ENCODE results near the gene TBK1. TPM values are rescaled to one million over a fixed set of nuclear protein-coding genes. Genes with fewer than 3 reads are reported as not detected.

The TBK1 gene
- total and polyA plus RNA-seq, 2 of the 13 experiments (the other 11 are each of a cell fraction or from before 2014, with no cell fraction given): 10.3 to 25.2 TPM

DNA sequence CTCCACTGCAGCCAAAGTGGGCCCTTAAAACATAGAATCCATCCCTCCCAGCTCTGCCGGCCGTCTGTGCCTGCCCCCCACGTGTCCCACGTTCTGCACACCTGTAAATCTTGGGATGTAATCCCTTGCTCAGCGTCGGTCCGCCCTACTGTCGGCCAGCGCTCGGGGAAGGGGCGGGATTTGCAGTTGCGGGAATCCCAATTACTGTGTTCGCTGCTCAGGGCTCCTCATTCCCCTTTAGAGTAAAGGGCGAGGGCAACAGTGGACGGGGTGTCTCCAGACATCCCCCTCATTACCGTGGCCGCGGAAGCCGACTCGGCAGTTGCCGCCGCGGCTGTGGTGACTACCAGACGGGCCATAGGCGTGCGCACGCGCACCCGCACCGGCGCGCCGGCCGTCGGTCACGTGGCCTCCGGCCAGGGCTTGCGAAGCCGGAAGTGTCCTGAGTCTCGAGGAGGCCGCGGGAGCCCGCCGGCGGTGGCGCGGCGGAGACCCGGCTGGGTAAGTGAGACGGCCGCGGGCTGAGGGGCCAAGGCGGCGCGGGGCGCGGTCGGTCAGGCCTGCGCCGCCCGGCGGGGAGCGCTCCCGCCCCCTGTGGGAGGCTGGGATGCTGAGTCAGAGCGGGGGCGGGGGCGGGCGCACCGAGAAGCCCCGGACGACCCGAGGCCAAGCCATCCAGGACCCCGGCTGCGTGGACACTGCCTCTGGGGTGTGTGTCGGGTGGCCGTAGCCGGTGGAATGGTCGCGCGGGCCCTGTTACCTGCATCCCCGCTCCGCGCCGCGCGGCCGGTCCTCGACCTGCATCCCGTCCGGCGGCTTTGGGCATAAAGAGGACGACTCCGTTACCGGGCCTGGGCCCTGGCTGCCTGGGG is at the start of gene TBK1 (continued):
- TF ChIP-seq, protein P1, sequence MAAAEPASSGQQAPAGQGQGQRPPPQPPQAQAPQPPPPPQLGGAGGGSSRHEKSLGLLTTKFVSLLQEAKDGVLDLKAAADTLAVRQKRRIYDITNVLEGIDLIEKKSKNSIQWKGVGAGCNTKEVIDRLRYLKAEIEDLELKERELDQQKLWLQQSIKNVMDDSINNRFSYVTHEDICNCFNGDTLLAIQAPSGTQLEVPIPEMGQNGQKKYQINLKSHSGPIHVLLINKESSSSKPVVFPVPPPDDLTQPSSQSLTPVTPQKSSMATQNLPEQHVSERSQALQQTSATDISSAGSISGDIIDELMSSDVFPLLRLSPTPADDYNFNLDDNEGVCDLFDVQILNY (CRISPR knock-in tag; conservative IDR thresholded peaks at IDR 0.05): no peak; the same call in 1 of the 2 replicates
- TF ChIP-seq ZNF768 (CRISPR knock-in tag; IDR thresholded peaks at IDR 0.05) (peak; percentile 26; the same call in 1 of the 2 replicates), ZNF678 (CRISPR knock-in tag; IDR thresholded peaks at IDR 0.05) (no peak), ZNF256 (CRISPR knock-in tag; conservative IDR thresholded peaks at IDR 0.05) (no peak; the same call in 1 of the 2 replicates), FOSL2 (CRISPR knock-in tag; IDR thresholded peaks at IDR 0.05) (peak; percentile 38; the same call in 1 of the 2 replicates), ZNF598 (CRISPR knock-in tag; IDR thresholded peaks at IDR 0.05; ENCODE audit: borderline replicate concordance) (no peak; the same call in 1 of the 2 replicates), ZNF704 (CRISPR knock-in tag; IDR thresholded peaks at IDR 0.05; ENCODE audit: borderline replicate concordance) (peak; percentile 74; the same call in 1 of the 2 replicates), ZNF318 (CRISPR knock-in tag; IDR thresholded peaks at IDR 0.05) (no peak)
- TF ChIP-seq, protein P2, sequence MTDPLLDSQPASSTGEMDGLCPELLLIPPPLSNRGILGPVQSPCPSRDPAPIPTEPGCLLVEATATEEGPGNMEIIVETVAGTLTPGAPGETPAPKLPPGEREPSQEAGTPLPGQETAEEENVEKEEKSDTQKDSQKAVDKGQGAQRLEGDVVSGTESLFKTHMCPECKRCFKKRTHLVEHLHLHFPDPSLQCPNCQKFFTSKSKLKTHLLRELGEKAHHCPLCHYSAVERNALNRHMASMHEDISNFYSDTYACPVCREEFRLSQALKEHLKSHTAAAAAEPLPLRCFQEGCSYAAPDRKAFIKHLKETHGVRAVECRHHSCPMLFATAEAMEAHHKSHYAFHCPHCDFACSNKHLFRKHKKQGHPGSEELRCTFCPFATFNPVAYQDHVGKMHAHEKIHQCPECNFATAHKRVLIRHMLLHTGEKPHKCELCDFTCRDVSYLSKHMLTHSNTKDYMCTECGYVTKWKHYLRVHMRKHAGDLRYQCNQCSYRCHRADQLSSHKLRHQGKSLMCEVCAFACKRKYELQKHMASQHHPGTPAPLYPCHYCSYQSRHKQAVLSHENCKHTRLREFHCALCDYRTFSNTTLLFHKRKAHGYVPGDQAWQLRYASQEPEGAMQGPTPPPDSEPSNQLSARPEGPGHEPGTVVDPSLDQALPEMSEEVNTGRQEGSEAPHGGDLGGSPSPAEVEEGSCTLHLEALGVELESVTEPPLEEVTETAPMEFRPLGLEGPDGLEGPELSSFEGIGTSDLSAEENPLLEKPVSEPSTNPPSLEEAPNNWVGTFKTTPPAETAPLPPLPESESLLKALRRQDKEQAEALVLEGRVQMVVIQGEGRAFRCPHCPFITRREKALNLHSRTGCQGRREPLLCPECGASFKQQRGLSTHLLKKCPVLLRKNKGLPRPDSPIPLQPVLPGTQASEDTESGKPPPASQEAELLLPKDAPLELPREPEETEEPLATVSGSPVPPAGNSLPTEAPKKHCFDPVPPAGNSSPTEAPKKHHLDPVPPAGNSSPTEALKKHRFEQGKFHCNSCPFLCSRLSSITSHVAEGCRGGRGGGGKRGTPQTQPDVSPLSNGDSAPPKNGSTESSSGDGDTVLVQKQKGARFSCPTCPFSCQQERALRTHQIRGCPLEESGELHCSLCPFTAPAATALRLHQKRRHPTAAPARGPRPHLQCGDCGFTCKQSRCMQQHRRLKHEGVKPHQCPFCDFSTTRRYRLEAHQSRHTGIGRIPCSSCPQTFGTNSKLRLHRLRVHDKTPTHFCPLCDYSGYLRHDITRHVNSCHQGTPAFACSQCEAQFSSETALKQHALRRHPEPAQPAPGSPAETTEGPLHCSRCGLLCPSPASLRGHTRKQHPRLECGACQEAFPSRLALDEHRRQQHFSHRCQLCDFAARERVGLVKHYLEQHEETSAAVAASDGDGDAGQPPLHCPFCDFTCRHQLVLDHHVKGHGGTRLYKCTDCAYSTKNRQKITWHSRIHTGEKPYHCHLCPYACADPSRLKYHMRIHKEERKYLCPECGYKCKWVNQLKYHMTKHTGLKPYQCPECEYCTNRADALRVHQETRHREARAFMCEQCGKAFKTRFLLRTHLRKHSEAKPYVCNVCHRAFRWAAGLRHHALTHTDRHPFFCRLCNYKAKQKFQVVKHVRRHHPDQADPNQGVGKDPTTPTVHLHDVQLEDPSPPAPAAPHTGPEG (CRISPR knock-in tag; IDR thresholded peaks at IDR 0.05): peak; percentile 78; the same call in 1 of the 2 replicates
